ENCODE data around the gene DTHD1. TPM values are rescaled to one million over a fixed set of nuclear protein-coding genes. Genes with fewer than 3 reads are reported as not detected.

DTHD1 gene
- total RNA-seq (1.4 TPM), polyA plus RNA-seq (ENCODE audit: insufficient read depth, low read depth, low replicate concordance) (not detected)
- long read RNA-seq, donor 1: 0 reads
- long read RNA-seq, donor 2: 0 reads
- long read RNA-seq, donor 3: 0 reads
- long read RNA-seq, donor 4: 0 reads
- long read RNA-seq, donor 5: 0 reads
- long read RNA-seq, donor 6: 0 reads
- long read RNA-seq, donor 7: 0 reads
- long read RNA-seq, donor 8: 0 reads
- long read RNA-seq, donor 9: 0 reads
- long read RNA-seq, donor 10: 0 reads

GRCh38 chr4:36281384-36282106 lies at the start of gene DTHD1:
Gene DTHD1 (plus strand): TSS chr4:36281616. CDS start chr4:36281759, 143 bp downstream.
- FAIRE-seq: no peak
- no peak for TF ChIP-seq CTCF (IDR thresholded peaks at IDR 0.05; ENCODE audit: borderline replicate concordance, extremely low read depth, insufficient read depth)
- intact Hi-C loops (cut with DNase I): no loop called here

GRCh38 chr4:36233567-36234266 lies 47.7 kb upstream of the DTHD1 start:
- H3K27me3 ChIP-seq (ENCODE audit: control insufficient read depth, insufficient read depth, low read length): no peaks in the 10 kb centered on the region
- no peak overlapping the region for H3K4me3 ChIP-seq (ENCODE audit: low read length in 3 of 3)
- no peaks in the 10 kb centered on the region for H3K4me1 ChIP-seq (ENCODE audit: control insufficient read depth in 2 of 3, insufficient read depth in 2 of 3, low read depth in 1 of 3, low read length in 3 of 3)
- H3K27ac ChIP-seq (ENCODE audit: low read depth in 2 of 2, low read length in 2 of 2): no peak overlapping the region
- no peak overlapping the region for H3K9ac ChIP-seq (ENCODE audit: low read length in 3 of 3)
- intact Hi-C loops (cut with DNase I): no loop called here
- no peaks in the 10 kb centered on the region for H3K36me3 ChIP-seq (ENCODE audit: control insufficient read depth in 2 of 3, insufficient read depth in 3 of 3, low read length in 3 of 3)
- no peak for DNase-seq
- no peak for FAIRE-seq
- no peak for TF ChIP-seq CTCF (IDR thresholded peaks at IDR 0.05; ENCODE audit: borderline replicate concordance, extremely low read depth, insufficient read depth)
- H3K9me3 ChIP-seq (ENCODE audit: control insufficient read depth in 2 of 3, insufficient read depth in 1 of 3, low read length in 3 of 3): no peaks in the 10 kb centered on the region

More at GRCh38 chr4:36281384-36282106, at the start of gene DTHD1:
- Histone ChIP-seq H3K9me3 (ENCODE audit: control insufficient read depth in 2 of 3, insufficient read depth in 1 of 3, low read length in 3 of 3) (no peaks in the 10 kb centered on the region), H3K4me3 (ENCODE audit: low read length in 3 of 3) (no peak within 1 kb of the TSS), H3K27ac (ENCODE audit: low read depth in 2 of 2, low read length in 2 of 2) (no peak within 1 kb of the TSS), H3K27me3 (ENCODE audit: control insufficient read depth, insufficient read depth, low read length) (no peaks in the 10 kb centered on the region), H3K9ac (ENCODE audit: low read length in 3 of 3) (no peak within 1 kb of the TSS), H3K4me1 (ENCODE audit: control insufficient read depth in 2 of 3, insufficient read depth in 2 of 3, low read depth in 1 of 3, low read length in 3 of 3) (no peaks in the 10 kb centered on the region), H3K36me3 (ENCODE audit: control insufficient read depth in 2 of 3, insufficient read depth in 3 of 3, low read length in 3 of 3) (no peaks in the 10 kb centered on the region)
- DNase-seq: no peak

DNA sequence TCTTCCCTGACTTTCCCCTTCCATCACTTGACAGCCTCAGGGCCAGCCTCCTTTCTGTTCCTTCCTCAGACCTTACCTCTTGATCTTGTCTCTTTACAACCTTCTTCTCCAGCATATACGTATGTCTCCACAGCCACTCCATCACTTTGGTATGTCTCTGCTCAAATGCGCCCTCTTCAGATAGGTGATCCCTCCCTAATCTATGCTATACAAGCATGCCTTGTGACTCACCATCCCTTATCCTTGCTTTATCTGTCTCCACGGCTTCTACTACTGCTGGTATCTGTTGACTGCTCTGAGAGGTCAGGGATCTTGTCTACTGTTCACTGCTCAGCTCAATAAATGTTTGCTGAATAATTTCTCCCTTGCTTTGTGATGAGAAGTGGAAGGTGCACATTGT lies 46.1 kb upstream of the DTHD1 start:
- DNase-seq (no peak), FAIRE-seq (no peak)
- no peaks in the 10 kb centered on the region for H3K36me3 ChIP-seq (ENCODE audit: control insufficient read depth in 2 of 3, insufficient read depth in 3 of 3, low read length in 3 of 3)
- no peaks in the 10 kb centered on the region for H3K27me3 ChIP-seq (ENCODE audit: control insufficient read depth, insufficient read depth, low read length)
- no peaks in the 10 kb centered on the region for H3K9me3 ChIP-seq (ENCODE audit: control insufficient read depth in 2 of 3, insufficient read depth in 1 of 3, low read length in 3 of 3)
- intact Hi-C loops (cut with DNase I): no loop called here
- no peak overlapping the region for H3K9ac ChIP-seq (ENCODE audit: low read length in 3 of 3)
- TF ChIP-seq CTCF (IDR thresholded peaks at IDR 0.05; ENCODE audit: borderline replicate concordance, extremely low read depth, insufficient read depth): no peak
- no peak overlapping the region for H3K4me3 ChIP-seq (ENCODE audit: low read length in 3 of 3)
- peaks cover 0 to 1% (median 0%) of the 10 kb centered on the region in 3 donors for H3K4me1 ChIP-seq (ENCODE audit: control insufficient read depth in 2 of 3, insufficient read depth in 2 of 3, low read depth in 1 of 3, low read length in 3 of 3)
- H3K27ac ChIP-seq (ENCODE audit: low read depth in 2 of 2, low read length in 2 of 2): no peak overlapping the region

Measured in kidney (tissue), 22 donors.